ENCODE measurements around the gene TMOD2.

TMOD2 gene

GRCh38 chr15:51750792-51751696, at the start of gene TMOD2:
Gene TMOD2, plus strand, starts transcription at chr15:51751597. Its CDS starts 14,845 bp downstream, at chr15:51766442.
- peak in 1 of 2 experiments; percentile 44 for DNase-seq (ENCODE audit: low read depth in 2 of 2)

- no peak for DNase-seq (ENCODE audit: low read depth in 2 of 2)
Measured at GRCh38 chr15:51702710-51703109, 48.7 kb upstream of the TMOD2 start.

GRCh38 chr15:51706291-51706690, 45.1 kb upstream of the TMOD2 start:
- no peak for DNase-seq (ENCODE audit: low read depth in 2 of 2)

GRCh38 chr15:51706926-51707608, 44.3 kb upstream of the TMOD2 start:
- DNase-seq (ENCODE audit: low read depth in 2 of 2), result no peak

GRCh38 chr15:51708013-51708412, 43.4 kb upstream of the TMOD2 start:
- DNase-seq (ENCODE audit: low read depth in 2 of 2), result no peak

- DNase-seq (ENCODE audit: low read depth in 2 of 2), result no peak
Measured at GRCh38 chr15:51709031-51709430, 42.4 kb upstream of the TMOD2 start.

- no peak for DNase-seq (ENCODE audit: low read depth in 2 of 2)
Measured at GRCh38 chr15:51714162-51714561, 37.2 kb upstream of the TMOD2 start.

- DNase-seq (ENCODE audit: low read depth in 2 of 2), result no peak
Measured at GRCh38 chr15:51714911-51715310, 36.5 kb upstream of the TMOD2 start.

- DNase-seq (ENCODE audit: low read depth in 2 of 2), result no peak
Measured at GRCh38 chr15:51718219-51718618, 33.2 kb upstream of the TMOD2 start.

- DNase-seq (ENCODE audit: low read depth in 2 of 2), result no peak
Measured at GRCh38 chr15:51718746-51719145, 32.7 kb upstream of the TMOD2 start.

- no peak for DNase-seq (ENCODE audit: low read depth in 2 of 2)
Measured at GRCh38 chr15:51720201-51720995, 31.0 kb upstream of the TMOD2 start.

GRCh38 chr15:51721199-51721960, 30.0 kb upstream of the TMOD2 start:
- DNase-seq (ENCODE audit: low read depth in 2 of 2), result no peak

GRCh38 chr15:51724199-51724598, 27.2 kb upstream of the TMOD2 start:
- DNase-seq (ENCODE audit: low read depth in 2 of 2), result no peak

GRCh38 chr15:51724673-51725072, 26.7 kb upstream of the TMOD2 start:
- DNase-seq (ENCODE audit: low read depth in 2 of 2), result no peak

- DNase-seq (ENCODE audit: low read depth in 2 of 2), result peak in 1 of 2 experiments; percentile 29
Measured at GRCh38 chr15:51726302-51727073, 24.9 kb upstream of the TMOD2 start.

- DNase-seq (ENCODE audit: low read depth in 2 of 2), result no peak
Measured at GRCh38 chr15:51727141-51727897, 24.1 kb upstream of the TMOD2 start.

GRCh38 chr15:51731549-51732267, 19.7 kb upstream of the TMOD2 start:
- no peak for DNase-seq (ENCODE audit: low read depth in 2 of 2)

GRCh38 chr15:51732646-51733045, 18.8 kb upstream of the TMOD2 start:
- no peak for DNase-seq (ENCODE audit: low read depth in 2 of 2)
